K562 (cell line): Measurements from ENCODE around the gene MYO16. TPM values are rescaled to one million over a fixed set of nuclear protein-coding genes. Genes with fewer than 3 reads are reported as not detected.

ENCODE experiments used
- AFF4 ChIP-seq: sonication (generic); formaldehyde crosslinking; IDR thresholded peaks from 2 replicates; pipeline ENCODE4 v1.8.0; 2023; ENCODE audit warnings: mild to moderate bottlenecking, missing genetic modification reagents
- CBFB ChIP-seq: sonication (generic); formaldehyde crosslinking; IDR thresholded peaks from 2 replicates; pipeline ENCODE4 v1.4.0; 2020; ENCODE audit warnings: mild to moderate bottlenecking, missing genetic modification reagents
- CBX8 ChIP-seq: fragments of 200-600 bp; sonication (generic); IDR thresholded peaks from 2 replicates; pipeline ENCODE4 v1.6.1; 2012; ENCODE audit warnings: borderline replicate concordance, mixed run types, low read depth, mild to moderate bottlenecking, moderate library complexity, mixed read lengths, low read length, control low read depth, inconsistent platforms; ENCODE audit not compliant: poor library complexity, severe bottlenecking; ENCODE audit errors: extremely low read depth
- EGR1 ChIP-seq: fragments of 450-650 bp; conservative IDR thresholded peaks from 2 replicates; pipeline ENCODE4 v1.6.1; 2017; ENCODE audit warnings: mild to moderate bottlenecking
- TOE1 ChIP-seq, 2 experiments: fragments of 450-650 bp in 1 of 2; sonication (generic) in 1 of 2; formaldehyde crosslinking in 1 of 2; IDR thresholded peaks; 2 replicates each; pipeline versions ENCODE4 v1.7.1 to v1.8.0; 2016 to 2022; ENCODE audit warnings: borderline replicate concordance in 2 of 2, mild to moderate bottlenecking in 2 of 2, antibody characterized with exemption in 1 of 2, inconsistent platforms in 1 of 2, low read depth in 1 of 2, missing genetic modification reagents in 1 of 2, moderate library complexity in 1 of 2
- polyA plus RNA-seq, 8 experiments: library from polyadenylated mRNA; depleted of rRNA in 4 of 8; stranded (reverse) in 5 of 8; unstranded in 3 of 8; fragments of >200 nt; fragmentation: Nextera tagmentation in 2 of 8; fragmentation: Illumina TruSeq in 1 of 8; extraction: Ambion mirVana in 2 of 8; extraction: Trizol in 1 of 8; gene quantifications; 2 replicates each; pipeline versions ENCODE4 v1.2.1 to v1.2.3, GENCODE V29; 2011 to 2014; ENCODE audit warnings: inconsistent platforms in 1 of 8, missing spikeins in 1 of 8
- total RNA-seq, 7 experiments: library from RNA; depleted of rRNA in 6 of 7; stranded (reverse); fragments of >200 nt in 6 of 7; fragmentation: Illumina TruSeq in 2 of 7; extraction: Trizol in 2 of 7; gene quantifications; 2 replicates each; pipeline versions ENCODE4 v1.2.1 to v1.2.3, GENCODE V29; 2011 to 2021; ENCODE audit warnings: low replicate concordance in 1 of 7

MYO16 gene
- total and polyA plus RNA-seq, 9 of the 15 experiments (the other 6 are each of a cell fraction or from before 2014, with no cell fraction given) = 4.3 to 45.7 (median 12.1) TPM

GRCh38 chr13:109146912-109147647 lies 517.7 kb downstream of the MYO16 start (continued):
- TF ChIP-seq AFF4 = no peak
- TF ChIP-seq EGR1 = no peak
- no peak for TF ChIP-seq TOE1 (IDR thresholded peaks at IDR 0.05; ENCODE audit: borderline replicate concordance)
- TF ChIP-seq TOE1 (CRISPR knock-in tag; IDR thresholded peaks at IDR 0.05; ENCODE audit: borderline replicate concordance, low read depth) = no peak
- no peak for TF ChIP-seq CBX8
- no peak for TF ChIP-seq CBFB
